PC-9 (cell line): Measurements from ENCODE around the gene TMCC2. TPM values are rescaled to one million over a fixed set of nuclear protein-coding genes. Genes with fewer than 3 reads are reported as not detected.

Experiments used
- BruUV-seq: library from RNA; stranded (reverse); fragments of 400-500 nt; replicated peaks from 2 replicates; lab custom pipeline; 2021; lab: Mats Ljungman, UMichigan
- CTCF ChIA-PET: fragments of 300-600 bp; sonication (Branson Sonifier 250); formaldehyde crosslinking; loops from one replicate; lab custom pipeline; 2022; ENCODE audit warnings: antibody characterized with exemption; lab: Charles Lee
- POLR2A ChIA-PET: fragments of 300-600 bp; sonication (Branson Sonifier 250); formaldehyde crosslinking; loops from one replicate; lab custom pipeline; 2022; ENCODE audit warnings: antibody characterized with exemption; ENCODE audit not compliant: unreplicated experiment; lab: Charles Lee
- DNase-seq, 2 experiments: peaks; one replicate each; pipeline versions ENCODE4 v3.0.0 to v3.0.0-alpha.2; 2015 to 2022; ENCODE audit warnings: mixed read lengths in 1 of 2
- H2AFZ ChIP-seq: fragments of 200-600 bp; sonication (generic); 2 replicates; pipeline ENCODE4 v1.8.1; 2017; ENCODE audit warnings: antibody characterized with exemption
- H3F3A ChIP-seq: fragments of 200-600 bp; sonication (generic); 2 replicates; pipeline ENCODE4 v1.8.1; 2017; ENCODE audit warnings: antibody characterized with exemption, mild to moderate bottlenecking, low read depth; ENCODE audit not compliant: insufficient read depth
- H3K27ac ChIP-seq: fragments of 200-600 bp; sonication (generic); 2 replicates; pipeline ENCODE4 v1.6.1; 2016; ENCODE audit warnings: mixed run types
- H3K27me3 ChIP-seq: fragments of 200-600 bp; sonication (generic); 2 replicates; pipeline ENCODE4 v1.6.1; 2016; ENCODE audit warnings: low read depth, mixed run types; ENCODE audit not compliant: insufficient read depth
- H3K36me3 ChIP-seq: fragments of 200-600 bp; sonication (generic); 2 replicates; pipeline ENCODE4 v1.6.1; 2016; ENCODE audit warnings: low read depth, mixed run types
- H3K4me1 ChIP-seq: fragments of 200-600 bp; sonication (generic); replicated peaks from 2 replicates; pipeline ENCODE4 v1.6.1; 2016; ENCODE audit warnings: mixed run types; ENCODE audit not compliant: insufficient read depth
- H3K4me2 ChIP-seq: fragments of 200-600 bp; sonication (generic); 2 replicates; pipeline ENCODE4 v1.6.1; 2017; ENCODE audit warnings: mixed run types
- H3K4me3 ChIP-seq: fragments of 200-600 bp; sonication (generic); 2 replicates; pipeline ENCODE4 v1.6.1; 2016; ENCODE audit warnings: mixed run types
- H3K79me2 ChIP-seq: fragments of 200-600 bp; sonication (generic); 2 replicates; pipeline ENCODE4 v1.6.1; 2017; ENCODE audit warnings: low read depth, mixed run types
- H3K9me2 ChIP-seq: fragments of 200-600 bp; sonication (generic); 2 replicates; pipeline ENCODE4 v1.8.1; 2017; ENCODE audit warnings: mild to moderate bottlenecking; ENCODE audit not compliant: insufficient read depth
- H3K9me3 ChIP-seq: fragments of 200-600 bp; sonication (generic); 2 replicates; pipeline ENCODE4 v1.8.1; 2016; ENCODE audit warnings: low read depth; ENCODE audit not compliant: insufficient read depth
- H4K20me1 ChIP-seq: fragments of 200-600 bp; sonication (generic); 2 replicates; pipeline ENCODE4 v1.8.1; 2017; ENCODE audit not compliant: insufficient read depth
- CTCF ChIP-seq: fragments of 200-600 bp; sonication (generic); conservative IDR thresholded peaks from 2 replicates; pipeline ENCODE4 v1.6.1; 2017; ENCODE audit warnings: mixed run types, antibody characterized with exemption, mild to moderate bottlenecking, moderate library complexity
- EZH2 ChIP-seq: fragments of 200-600 bp; sonication (generic); IDR thresholded peaks from 2 replicates; pipeline ENCODE4 v1.8.0; 2017; ENCODE audit warnings: antibody characterized with exemption, low read depth
- intact Hi-C: fragments of 100-400 bp; cut with micrococcal nuclease; formaldehyde crosslinking; loops from one replicate; pipeline ENCODE4 v1.10.0; 2022; ENCODE audit not compliant: unreplicated experiment
- total RNA-seq: library from RNA; stranded (reverse); gene quantifications from 2 replicates; pipeline ENCODE4 v1.2.3, GENCODE V29; 2021

Gene TMCC2
- total RNA-seq, 1 experiment from 2014 or later, result 0.79 TPM

DNA sequence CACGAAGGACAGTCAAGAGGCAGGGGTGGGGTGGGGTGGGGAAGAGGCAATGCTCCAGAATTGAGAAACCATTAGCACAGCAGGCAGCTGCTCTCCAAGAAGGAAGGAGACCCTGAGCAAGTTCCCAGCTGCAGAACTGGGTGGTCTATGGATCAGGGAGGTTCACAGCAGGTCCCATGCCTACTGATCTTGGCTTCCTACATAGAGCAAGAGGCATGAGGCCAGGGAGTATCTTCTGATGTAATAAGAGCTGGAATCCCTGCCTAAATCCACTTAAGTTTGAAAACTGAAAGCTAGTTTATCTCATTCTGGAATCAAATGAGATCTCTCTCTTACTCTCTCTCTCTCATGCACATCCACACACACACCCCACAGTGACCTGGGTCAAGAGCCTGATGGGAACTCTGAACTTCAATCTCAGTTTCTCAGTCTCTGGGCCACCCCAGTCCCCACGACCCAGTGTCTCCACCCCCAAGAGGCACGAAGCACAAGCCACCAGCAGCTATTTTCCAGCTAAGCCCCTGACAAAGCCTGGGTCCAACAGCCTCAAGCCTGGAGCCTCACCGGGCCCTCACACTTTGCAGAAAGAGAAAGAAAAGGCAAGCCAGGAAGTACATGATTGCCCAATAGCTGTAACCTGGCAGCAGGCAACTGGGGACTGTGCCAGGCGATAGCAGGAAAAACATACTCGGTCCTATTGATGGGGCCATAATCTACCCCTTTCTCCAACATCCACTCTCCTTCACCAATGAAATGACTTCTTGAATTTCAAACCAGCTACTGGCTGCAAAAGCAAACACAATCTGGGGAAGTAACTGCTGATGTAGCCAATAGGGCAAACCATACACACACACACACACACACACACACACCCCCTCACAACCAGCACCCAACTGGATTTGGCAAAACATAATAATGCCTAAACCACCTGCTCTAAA, 91.6 kb downstream of the TMCC2 start:
- no peaks in the 10 kb centered on the region for H3K9me2 ChIP-seq
- CTCF ChIA-PET, result interaction anchor here (0.6 to 0.9 kb wide), 6 partner anchors 16 to 1290 kb away, joined by 3 to 5 read pairs (median 4); no protein-coding TSS in a partner anchor
- no peaks in the 10 kb centered on the region for H3K36me3 ChIP-seq
- no peaks in the 10 kb centered on the region for H3K9me3 ChIP-seq
- peak; percentile 68 to 76 for DNase-seq
- H3K27ac ChIP-seq, result no peak overlapping the region
- POLR2A ChIA-PET, result interaction anchor here (0.6 kb wide), 1 partner anchor 196 kb away, joined by 3 read pairs; no protein-coding TSS in a partner anchor
- peak overlapping the region; percentile 9; the same call in 1 of the 2 replicates for H3K4me3 ChIP-seq
- H3K4me1 ChIP-seq, result peaks cover 52% of the 10 kb centered on the region
- BruUV-seq, result no TSS peak
- peaks cover 15% of the 10 kb centered on the region; the same call in 1 of the 2 replicates for H3F3A ChIP-seq
- no peaks in the 10 kb centered on the region for H4K20me1 ChIP-seq
- no peaks in the 10 kb centered on the region for H3K27me3 ChIP-seq
- intact Hi-C loops, result loop anchor here (1.0 kb wide), 1 partner anchor 35 kb away; no protein-coding TSS in a partner anchor
- peak overlapping the region; percentile 96 for H3K4me2 ChIP-seq
- H2AFZ ChIP-seq, result no peak overlapping the region
- TF ChIP-seq CTCF (no peak), EZH2 (no peak)
- peaks cover 24% of the 10 kb centered on the region; the same call in 1 of the 2 replicates for H3K79me2 ChIP-seq

- Histone ChIP-seq H3K4me1 (peaks cover 56% of the 10 kb centered on the region), H3K36me3 (no peaks in the 10 kb centered on the region), H4K20me1 (no peaks in the 10 kb centered on the region), H3K79me2 (peaks cover 11% of the 10 kb centered on the region; the same call in 1 of the 2 replicates), H3K4me3 (peak within 1 kb of the TSS; percentile 94), H2AFZ (peak within 1 kb of the TSS; percentile 99), H3K9me3 (no peaks in the 10 kb centered on the region), H3K27ac (no peak within 1 kb of the TSS), H3K27me3 (0 out of 2 replicates have a peak, but pooled peaks cover 2% of the 10 kb centered on the region), H3F3A (peaks cover 15% of the 10 kb centered on the region; the same call in 1 of the 2 replicates), H3K4me2 (peak within 1 kb of the TSS; percentile 96), H3K9me2 (no peaks in the 10 kb centered on the region)
- POLR2A ChIA-PET, result interaction anchor here (0.6 kb wide), 2 partner anchors 113 to 177 kb away, joined by 4 to 5 read pairs; no protein-coding TSS in a partner anchor
- TF ChIP-seq CTCF (peak; percentile 50; the same call in 1 of the 2 replicates), EZH2 (no peak)
- CTCF ChIA-PET, result interaction anchor here (0.7 to 1.1 kb wide), 3 partner anchors 48 to 66 kb away, joined by 3 to 10 read pairs (median 5); no protein-coding TSS in a partner anchor
- BruUV-seq, result TSS peak; percentile 77
- DNase-seq, result peak; percentile 71 to 91
- intact Hi-C loops, result loop anchor here (1.0 kb wide), 1 partner anchor 48 kb away; no protein-coding TSS in a partner anchor
These were observed 93.6 kb downstream of the TMCC2 start, which contains the start of gene NUAK2 for GRCh38 chr1:205321162-205321958. Gene NUAK2, minus strand, starts transcription at chr1:205321745. Its CDS starts 117 bp downstream, at chr1:205321628.
